HG03558 (cell line): ENCODE data around the gene PRPF8.
"Not testable (repeated sequence)": the region's sequence is repeated elsewhere in the genome, so short reads cannot be mapped to it uniquely, and the experiment has no call there.

Experiments used
- ATAC-seq: cut with Tn5 transposase; IDR thresholded peaks from one replicate; pipeline ENCODE4 v1.9.1; 2021; ENCODE audit warnings: moderate number of reproducible peaks; ENCODE audit not compliant: unreplicated experiment; ENCODE audit errors: extremely low read depth

Gene PRPF8

DNA sequence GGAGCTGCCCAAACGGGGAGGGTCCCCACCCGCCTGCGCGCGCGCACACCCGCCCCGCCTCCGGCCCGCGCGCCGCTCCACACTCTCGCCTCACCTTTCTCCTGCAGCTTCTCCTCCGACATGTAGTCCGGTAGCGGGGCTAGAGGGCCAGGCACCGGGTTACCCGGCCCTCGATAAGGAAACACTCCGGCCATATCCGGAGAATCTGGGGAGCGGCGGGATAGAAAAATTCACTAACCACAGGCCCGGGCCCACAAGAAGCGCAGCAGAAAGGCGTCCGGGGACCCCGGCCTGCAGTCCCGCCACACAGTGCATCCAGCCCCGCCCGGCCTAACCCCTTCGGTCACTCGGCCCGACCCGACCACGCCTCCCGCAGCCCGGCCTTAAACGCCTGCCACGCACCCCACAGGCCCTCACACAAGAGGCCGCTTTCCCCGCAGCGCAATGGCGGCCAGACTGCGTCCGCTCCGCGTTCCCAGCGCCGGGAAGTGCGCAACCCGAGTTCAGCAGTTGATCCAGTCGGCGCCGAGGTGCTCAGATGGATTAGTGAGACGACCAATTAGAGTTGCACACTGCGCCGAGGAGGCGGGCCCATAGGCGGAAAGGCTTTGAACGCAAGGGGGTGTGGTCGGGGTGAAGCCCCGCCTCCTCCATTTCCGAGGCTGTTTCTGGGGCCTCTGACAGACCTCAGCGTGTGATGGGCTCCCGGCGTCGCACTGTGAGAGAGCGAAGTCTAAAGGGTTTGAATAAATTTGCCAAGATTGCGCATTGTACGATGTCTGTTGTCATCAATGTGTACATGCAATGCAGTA is at the start of gene PRPF8:
Gene PRPF8 (minus strand): TSS at position 490 of the 812 bp plus-strand sequence. CDS start 296 bp downstream, at position 194.
- ATAC-seq, result peak; percentile 96

DNA sequence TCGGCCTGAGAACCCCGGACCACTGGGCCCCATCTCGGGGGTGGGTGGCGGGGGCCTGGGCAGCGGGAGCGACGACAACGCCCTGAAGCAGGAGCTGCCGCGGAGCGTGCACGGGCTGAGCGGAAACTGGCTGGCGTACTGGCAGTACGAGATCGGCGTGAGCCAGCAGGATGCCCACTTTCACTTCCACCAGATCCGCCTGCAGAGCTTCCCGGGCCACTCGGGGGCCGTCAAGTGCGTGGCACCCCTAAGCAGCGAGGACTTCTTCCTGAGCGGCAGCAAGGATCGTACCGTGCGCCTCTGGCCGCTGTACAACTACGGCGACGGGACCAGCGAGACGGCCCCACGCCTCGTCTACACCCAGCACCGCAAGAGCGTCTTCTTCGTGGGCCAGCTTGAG is 49.1 kb upstream of the PRPF8 start:
- no peak for ATAC-seq

DNA sequence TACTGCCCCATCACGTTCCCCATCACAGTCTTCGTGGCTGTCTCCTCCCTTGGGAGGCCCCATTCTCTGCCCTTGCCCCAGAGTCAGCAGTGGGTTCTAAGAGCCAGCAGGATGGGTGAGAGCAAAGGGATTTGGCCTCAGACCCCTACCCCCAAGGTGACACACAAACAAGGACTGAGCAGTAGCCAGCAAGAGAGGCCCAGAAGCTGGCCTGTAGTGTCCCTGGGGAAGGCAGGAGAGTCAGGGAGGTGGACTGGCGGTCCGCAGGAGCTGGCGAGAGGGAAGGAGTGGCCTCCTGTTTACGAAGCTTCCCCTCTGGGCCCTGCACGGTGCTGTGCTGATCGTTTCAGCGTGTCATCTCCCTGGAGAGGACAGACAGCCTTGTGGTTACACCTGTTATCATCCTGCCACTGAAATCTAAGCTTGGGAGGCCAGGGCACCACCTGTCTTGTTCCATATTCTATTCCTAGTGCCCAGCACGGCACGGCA is 48.2 kb upstream of the PRPF8 start:
- no peak for ATAC-seq

DNA sequence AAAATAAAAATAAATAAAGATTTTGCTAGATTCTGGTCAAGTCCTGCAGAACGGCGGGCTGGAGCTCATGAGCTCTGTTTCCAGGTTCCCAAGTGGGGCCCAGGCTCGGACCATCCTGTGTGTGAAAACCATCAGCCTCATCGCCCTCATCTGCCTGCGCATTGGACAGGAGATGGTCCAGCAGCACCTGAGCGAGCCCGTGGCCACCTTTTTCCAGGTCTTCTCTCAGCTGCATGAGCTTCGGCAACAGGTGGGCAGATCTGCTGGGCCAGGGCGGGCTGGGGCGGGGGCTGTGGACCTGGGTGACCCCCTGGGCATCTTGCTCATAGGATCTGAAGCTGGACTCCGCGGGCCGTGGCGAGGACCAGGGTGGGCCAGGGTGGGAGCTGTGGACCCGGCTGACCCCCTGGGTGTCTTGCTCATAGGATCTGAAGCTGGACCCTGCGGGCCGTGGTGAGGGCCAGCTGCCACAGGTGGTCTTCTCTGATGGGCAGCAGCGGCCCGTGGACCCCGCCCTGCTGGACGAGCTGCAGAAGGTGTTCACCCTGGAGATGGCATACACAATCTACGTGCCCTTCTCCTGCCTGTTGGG is 47.7 kb upstream of the PRPF8 start:
- ATAC-seq, result no peak

DNA sequence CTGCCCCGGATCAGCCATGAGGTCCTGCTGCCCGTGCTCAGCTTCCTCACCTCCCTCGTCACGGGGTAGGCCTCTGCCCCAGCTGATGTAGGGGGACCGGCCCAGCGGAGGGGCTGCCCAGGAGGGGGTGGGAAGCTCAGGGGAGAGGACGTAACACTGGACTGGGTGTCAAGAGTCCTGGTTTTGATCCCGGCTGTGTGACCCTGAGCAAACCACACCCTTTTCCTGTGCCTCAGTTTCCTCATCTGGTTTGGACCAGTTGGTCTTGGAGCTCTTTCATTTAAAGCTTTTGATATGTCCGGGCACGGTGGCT is 46.5 kb upstream of the PRPF8 start:
- ATAC-seq, result no peak

DNA sequence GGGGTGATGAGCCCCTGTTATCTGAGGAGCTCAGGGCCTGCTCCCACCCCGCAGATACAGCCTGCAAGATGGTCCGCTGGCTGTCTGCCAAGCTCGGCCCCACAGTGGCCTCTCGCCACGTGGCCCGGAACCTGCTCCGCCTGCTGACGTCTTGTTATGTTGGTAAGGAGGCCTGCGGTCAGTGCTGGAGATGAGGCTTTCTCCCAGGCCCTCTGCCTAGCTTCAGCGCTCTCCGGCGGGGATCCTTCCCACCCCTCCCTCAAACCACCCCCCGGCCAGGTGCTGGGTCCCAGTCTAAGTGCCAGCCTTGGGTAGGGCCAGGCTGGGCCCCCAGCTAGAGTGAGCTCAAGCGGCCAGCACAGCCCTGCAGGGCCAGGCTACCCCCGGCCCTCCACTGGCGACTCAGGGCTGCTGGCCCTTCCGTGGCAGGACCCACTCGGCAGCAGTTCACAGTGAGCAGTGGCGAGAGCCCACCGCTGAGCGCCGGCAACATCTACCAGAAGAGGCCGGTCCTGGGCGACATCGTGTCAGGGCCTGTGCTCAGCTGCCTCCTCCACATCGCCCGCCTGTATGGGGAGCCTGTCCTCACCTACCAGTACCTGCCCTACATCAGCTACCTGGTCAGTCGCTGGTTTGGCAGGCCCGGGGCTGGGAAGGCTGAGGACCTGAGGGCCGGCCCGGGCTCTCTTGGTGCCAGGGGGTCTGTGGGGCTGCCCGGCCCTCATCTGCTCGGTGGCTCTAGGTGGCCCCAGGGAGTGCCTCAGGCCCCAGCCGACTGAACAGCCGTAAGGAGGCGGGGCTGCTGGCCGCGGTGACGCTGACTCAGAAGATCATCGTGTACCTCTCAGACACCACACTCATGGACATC is 45.9 kb upstream of the PRPF8 start:
- ATAC-seq, result no peak

DNA sequence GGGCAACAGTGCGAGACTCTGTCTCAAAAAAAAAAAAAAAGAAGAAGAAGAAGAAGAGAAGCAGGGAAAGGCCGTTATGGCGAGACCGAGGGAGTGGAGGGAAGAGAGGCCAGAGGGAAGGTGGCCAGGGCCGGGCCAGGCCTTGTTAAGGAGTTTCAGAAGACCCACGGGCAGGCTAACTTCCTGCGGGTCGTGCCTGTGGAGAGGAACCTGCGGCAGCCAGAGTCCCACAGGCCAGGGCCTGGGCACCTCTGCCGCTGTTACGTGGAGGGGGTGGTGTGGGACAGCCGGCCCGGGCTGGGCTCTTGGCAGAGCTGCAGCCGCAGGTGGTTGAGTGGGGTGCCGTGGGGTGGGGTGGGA is 45.3 kb upstream of the PRPF8 start:
- no peak for ATAC-seq

DNA sequence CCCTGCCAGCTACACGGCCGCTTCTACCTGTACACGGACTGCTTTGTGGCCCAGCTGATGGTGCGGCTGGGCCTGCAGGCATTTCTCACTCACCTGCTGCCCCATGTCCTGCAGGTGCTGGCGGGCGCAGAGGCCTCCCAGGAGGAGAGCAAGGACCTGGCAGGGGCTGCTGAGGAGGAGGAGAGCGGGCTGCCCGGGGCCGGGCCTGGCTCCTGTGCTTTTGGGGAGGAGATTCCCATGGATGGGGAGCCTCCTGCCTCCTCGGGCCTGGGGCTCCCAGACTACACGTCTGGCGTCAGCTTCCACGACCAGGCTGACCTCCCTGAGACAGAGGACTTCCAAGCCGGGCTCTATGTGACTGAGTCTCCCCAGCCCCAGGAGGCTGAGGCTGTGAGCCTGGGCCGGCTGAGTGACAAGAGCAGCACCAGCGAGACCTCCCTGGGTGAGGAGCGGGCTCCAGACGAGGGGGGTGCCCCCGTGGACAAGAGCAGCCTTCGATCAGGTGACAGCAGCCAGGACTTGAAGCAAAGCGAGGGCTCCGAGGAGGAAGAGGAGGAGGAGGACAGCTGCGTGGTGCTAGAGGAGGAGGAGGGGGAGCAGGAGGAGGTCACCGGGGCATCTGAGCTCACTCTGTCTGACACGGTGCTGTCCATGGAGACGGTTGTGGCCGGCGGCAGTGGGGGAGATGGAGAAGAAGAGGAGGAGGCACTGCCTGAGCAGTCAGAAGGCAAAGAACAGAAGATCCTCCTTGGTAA is 43.4 kb upstream of the PRPF8 start:
- ATAC-seq, result no peak

DNA sequence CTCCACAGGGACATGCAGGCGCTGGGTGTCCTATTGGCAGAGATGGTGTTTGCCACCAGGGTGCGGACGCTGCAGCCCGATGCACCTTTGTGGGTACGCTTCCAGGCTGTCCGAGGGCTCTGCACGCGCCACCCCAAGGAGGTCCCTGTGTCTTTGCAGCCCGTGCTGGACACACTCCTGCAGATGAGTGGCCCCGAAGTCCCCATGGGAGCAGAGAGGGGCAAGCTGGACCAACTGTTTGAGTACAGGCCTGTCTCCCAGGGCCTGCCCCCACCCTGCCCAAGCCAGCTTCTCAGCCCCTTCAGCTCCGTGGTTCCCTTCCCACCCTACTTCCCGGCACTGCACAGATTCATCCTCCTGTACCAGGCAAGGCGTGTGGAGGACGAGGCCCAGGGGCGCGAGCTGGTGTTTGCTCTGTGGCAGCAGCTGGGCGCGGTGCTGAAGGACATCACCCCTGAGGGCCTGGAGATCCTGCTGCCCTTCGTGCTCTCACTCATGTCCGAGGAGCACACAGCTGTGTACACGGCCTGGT is 42.7 kb upstream of the PRPF8 start:
- ATAC-seq, result no peak

DNA sequence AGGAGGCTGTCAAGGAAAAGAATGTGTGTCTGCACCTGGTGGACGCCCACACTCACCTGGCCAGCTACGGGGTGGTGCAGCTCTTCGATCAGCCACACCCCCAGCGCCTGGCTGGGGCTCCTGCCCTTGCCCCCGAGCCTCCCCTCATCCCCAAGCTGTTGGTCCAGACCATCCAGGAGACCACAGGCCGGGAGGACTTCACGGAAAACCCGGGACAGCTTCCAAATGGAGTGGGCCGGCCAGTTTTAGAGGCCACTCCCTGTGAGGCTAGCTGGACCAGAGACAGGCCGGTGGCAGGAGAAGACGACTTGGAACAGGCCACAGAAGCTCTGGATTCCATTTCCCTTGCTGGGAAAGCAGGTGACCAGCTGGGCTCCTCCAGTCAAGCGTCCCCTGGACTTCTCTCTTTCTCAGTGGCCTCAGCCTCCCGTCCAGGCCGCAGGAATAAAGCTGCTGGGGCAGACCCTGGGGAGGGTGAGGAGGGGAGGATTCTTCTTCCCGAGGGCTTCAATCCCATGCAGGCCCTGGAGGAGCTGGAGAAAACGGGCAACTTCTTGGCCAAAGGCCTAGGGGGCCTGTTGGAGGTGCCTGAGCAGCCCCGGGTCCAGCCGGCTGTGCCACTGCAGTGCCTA is 42.1 kb upstream of the PRPF8 start:
- ATAC-seq, result no peak

DNA sequence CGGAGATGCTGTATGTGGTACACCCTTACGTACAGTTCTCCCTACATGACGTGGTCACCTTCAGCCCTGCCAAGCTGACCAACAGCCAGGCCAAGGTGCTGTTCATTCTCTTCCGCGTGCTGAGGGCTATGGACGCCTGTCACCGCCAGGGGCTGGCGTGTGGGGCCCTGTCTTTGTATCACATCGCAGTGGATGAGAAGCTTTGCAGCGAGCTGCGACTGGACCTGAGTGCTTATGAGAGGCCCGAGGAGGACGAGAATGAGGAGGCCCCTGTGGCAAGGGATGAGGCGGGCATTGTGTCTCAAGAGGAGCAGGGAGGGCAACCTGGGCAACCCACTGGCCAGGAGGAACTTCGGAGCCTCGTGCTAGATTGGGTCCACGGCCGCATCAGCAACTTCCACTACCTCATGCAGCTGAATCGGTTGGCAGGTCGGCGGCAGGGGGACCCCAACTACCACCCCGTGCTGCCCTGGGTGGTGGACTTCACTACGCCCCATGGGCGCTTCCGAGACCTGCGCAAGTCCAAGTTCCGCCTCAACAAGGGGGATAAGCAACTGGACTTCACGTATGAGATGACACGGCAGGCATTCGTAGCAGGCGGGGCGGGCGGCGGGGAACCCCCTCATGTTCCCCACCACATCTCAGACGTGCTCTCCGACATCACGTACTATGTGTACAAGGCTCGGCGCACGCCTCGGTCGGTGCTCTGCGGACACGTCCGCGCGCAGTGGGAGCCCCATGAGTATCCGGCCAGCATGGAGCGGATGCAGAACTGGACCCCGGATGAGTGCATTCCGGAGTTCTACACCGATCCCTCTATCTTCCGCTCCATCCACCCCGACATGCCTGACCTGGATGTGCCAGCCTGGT is 41.2 kb upstream of the PRPF8 start:
- ATAC-seq, result no peak

DNA sequence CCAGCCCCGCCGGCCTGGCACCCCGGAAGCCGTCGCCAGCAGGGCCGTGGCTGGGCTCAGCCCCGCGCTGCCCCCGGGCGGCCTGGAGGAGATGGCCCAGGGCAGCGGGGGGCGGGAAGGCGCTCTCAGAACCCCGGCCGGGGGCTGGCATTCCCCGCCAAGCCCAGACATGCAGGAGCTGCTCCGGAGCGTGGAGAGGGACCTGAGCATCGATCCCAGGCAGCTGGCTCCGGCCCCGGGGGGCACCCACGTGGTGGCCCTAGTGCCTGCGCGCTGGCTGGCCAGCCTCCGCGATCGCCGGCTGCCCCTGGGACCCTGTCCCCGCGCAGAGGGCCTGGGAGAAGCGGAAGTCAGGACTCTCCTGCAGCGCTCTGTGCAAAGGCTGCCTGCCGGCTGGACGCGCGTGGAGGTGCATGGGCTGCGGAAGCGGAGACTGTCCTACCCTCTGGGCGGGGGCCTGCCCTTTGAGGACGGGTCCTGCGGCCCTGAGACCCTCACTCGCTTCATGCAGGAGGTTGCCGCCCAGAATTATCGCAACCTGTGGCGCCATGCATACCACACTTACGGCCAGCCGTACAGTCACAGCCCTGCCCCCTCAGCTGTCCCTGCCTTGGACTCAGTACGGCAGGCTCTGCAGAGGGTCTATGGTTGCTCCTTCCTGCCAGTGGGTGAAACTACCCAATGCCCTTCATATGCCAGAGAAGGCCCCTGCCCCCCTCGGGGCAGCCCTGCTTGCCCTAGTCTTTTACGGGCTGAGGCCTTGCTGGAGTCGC is 40.4 kb upstream of the PRPF8 start:
- no peak for ATAC-seq

DNA sequence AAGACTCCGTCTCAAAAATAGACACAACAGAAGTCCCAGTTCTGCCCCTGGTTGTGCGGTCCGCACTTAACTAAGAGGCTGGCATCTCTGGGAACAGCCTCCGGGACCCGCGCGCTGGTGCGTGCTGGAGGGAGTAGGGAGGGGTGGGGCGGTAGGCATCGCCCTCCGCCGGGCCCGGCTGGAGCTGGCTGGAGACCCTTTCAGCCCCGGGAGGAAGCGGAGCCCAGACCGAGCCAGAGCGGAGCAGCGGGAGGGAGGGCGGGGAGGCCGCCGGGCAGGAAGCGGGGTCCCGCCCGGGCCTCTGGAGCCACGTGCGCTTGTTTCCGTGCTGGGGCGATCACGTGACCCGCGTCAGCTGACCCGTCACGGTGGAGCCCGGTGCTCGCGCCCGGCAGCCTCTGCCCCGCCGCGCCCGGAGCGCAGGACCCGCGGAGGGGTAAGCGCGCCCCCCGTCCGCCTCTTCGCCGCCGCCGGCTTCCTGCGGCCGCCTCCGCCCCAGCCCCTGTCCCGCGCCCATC is 39.7 kb upstream of the PRPF8 start, which contains the start of gene WDR81:
Gene WDR81 (plus strand): TSS at position 354 of the 518 bp plus-strand sequence. CDS start 256 bp downstream, outside the sequence.
- no peak for ATAC-seq

DNA sequence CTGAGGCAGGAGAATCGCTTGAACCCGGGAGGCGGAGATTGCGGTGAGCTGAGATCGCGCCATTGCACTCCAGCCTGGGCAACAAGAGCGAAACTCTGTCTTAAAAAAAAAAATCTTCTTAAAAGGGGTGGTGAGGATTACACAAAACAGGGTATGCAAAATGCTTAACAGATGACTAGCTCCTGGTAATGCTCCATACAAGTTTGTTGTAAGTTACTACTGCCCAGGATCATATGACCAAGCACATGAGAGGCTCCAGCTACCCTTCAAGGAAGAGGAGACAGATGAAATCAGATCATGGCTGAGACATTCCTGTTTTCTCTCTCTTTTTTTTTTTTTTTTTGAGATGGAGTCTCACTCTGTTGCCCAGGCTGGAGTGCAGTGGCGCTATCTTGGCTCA is 37.4 kb upstream of the PRPF8 start:
- ATAC-seq, result not testable (repeated sequence)

DNA sequence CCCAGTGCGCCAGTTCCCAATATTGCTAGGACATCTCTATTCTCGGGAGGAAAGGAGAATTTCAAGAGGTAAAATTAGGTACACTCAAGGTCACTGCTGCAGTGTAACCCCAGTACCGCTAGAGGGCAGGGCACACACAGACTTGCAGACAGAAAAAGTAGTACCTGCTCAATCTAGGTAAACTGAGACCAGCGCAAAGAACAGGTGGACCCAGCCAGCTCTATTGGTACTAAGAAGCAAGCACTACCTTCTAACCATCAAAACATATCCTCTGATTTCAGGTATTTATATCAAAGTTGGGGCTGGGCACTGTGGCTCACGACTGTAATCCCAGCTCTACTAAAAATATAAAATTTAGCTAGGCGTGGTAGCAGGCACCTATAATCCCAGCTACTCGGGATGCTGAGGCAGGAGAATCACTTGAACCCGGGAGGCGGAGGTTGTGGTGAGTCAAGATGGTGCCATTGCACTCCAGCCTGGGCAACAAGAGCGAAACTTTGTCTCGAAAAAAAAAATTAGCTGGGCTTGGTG is 36.3 kb upstream of the PRPF8 start:
- no peak for ATAC-seq

DNA sequence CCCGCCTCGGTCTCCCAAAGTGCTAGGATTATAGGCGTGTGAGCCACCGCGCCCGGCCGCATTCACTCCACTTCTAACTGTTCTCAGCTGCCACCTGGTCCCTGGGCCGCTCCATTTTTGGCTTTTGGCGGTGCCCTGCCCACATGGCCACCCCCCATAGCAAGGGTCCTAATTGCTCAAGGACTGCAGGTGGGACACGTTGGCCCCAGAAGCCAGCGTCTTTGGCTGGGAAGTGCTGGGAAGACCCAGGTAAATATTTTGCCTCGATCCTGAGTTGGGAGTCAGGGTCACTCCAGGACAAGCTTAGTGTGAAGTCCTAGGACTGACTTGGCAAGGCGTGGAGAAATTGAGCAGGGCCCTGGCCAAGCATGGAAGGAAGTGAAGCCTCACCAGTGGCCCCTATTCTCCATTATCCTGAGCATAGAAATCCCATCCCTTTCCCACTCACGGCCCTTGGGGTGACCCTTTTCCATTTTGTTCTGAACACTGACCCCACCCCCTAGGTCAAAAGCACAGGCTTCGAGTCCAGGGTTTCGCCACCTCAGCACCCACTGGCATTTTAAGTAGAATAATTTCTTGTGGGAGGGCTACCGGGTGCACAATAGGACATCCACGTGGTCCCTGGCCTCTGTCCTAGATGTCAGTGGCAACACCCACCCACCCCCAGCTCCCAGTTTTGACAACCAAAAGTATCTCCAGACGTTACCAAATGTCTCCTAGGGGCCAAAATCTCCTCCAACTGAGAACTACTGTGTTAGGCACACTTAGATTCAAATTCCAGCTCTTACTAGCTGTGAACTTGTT is 33.9 kb upstream of the PRPF8 start:
- no peak for ATAC-seq
